Uterus (tissue), 4 donors: Measurements from ENCODE around the gene GPD1L. TPM values are rescaled to one million over a fixed set of nuclear protein-coding genes. Genes with fewer than 3 reads are reported as not detected.

ENCODE experiments used
- DNase-seq, 2 donors: peaks; one replicate each; pipeline ENCODE4 v3.0.0-alpha.2; 2019 to 2020
- H3K27ac ChIP-seq, 2 donors: fragments of 200-600 bp; sonication (generic); 1 replicate in 1 of 2; 2 replicates in 1 of 2; pipeline ENCODE4 v1.5.1; 2016 to 2018
- H3K27me3 ChIP-seq, 2 donors: fragments of 200-600 bp; sonication (generic); one replicate each; pipeline ENCODE4 v1.5.1; 2018 to 2019; ENCODE audit warnings: control low read depth in 1 of 2
- H3K36me3 ChIP-seq, 2 donors: fragments of 200-600 bp; sonication (generic); one replicate each; pipeline ENCODE4 v1.5.1; 2019; ENCODE audit warnings: control low read depth in 1 of 2
- H3K4me1 ChIP-seq, 2 donors: fragments of 200-600 bp; sonication (generic); one replicate each; pipeline ENCODE4 v1.5.1; 2018 to 2019; ENCODE audit warnings: control low read depth in 1 of 2
- H3K4me3 ChIP-seq, 2 donors: fragments of 200-600 bp; sonication (generic); 1 replicate in 1 of 2; 2 replicates in 1 of 2; pipeline ENCODE4 v1.5.1; 2018 to 2019; ENCODE audit warnings: mild to moderate bottlenecking in 1 of 2
- H3K9me3 ChIP-seq, 2 donors: fragments of 200-600 bp; sonication (generic); one replicate each; pipeline ENCODE4 v1.5.1; 2019; ENCODE audit warnings: control low read depth in 1 of 2
- POLR2A ChIP-seq, 2 donors: fragments of 450-650 bp; IDR thresholded peaks; one replicate each; pipeline ENCODE4 v1.6.1; 2016; ENCODE audit warnings: antibody characterized with exemption in 2 of 2, mild to moderate bottlenecking in 1 of 2, moderate library complexity in 1 of 2
- intact Hi-C: fragments of 100-400 bp; cut with DNase I; formaldehyde crosslinking; loops from one replicate; pipeline ENCODE4 v1.15.1; 2023; ENCODE audit warnings: low total_unique reads
- total RNA-seq, 4 donors: library from RNA; depleted of rRNA in 3 of 4; stranded (reverse); fragments of >200 nt in 3 of 4; gene quantifications; one replicate each; pipeline versions ENCODE4 v1.1.0 to v1.2.4, GENCODE V29; 2014 to 2023
- TF ChIP-seq, protein P1 (sequence below), 4 experiments: fragments of 200-600 bp in 2 of 4; fragments of 450-650 bp in 2 of 4; sonication (generic) in 2 of 4; IDR thresholded peaks; one replicate each; pipeline ENCODE4 v1.5.1; 2016 to 2019; ENCODE audit warnings: antibody characterized with exemption in 4 of 4, mild to moderate bottlenecking in 2 of 4, moderate library complexity in 1 of 4
- donor health status: DM: yes; HTN: yes; CAD: no.

Gene GPD1L
- total RNA-seq, 4 donors from 2014 or later, result 32.5 to 46.2 (median 41.1) TPM

DNA sequence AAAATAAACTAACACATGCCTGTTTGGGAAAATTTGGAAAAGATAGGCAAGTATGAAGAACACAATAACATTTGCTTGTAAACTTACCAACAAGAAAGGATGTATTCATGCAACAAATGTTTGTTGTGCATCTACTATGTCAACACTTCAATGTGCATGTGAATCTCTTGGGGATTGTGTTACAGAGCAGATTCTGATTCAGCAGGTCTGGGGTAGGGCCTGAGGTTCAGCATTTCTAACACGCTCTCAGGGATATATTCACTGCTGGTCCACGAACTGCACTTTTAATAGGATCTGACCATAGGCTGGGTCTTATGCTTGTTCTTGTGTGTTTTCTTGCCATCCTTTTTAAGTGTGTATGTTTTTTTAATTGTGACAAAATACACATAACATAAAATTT is 11.8 kb downstream of the GPD1L start:
- H3K4me3 ChIP-seq, result no peak overlapping the region
- H3K27ac ChIP-seq, result no peak overlapping the region
- H3K36me3 ChIP-seq, result no peaks in the 10 kb centered on the region
- intact Hi-C loops, result no loop called here
- DNase-seq, result no peak
- no peaks in the 10 kb centered on the region for H3K4me1 ChIP-seq
- no peak for TF ChIP-seq POLR2A (IDR thresholded peaks at IDR 0.05)
- TF ChIP-seq, protein P1, sequence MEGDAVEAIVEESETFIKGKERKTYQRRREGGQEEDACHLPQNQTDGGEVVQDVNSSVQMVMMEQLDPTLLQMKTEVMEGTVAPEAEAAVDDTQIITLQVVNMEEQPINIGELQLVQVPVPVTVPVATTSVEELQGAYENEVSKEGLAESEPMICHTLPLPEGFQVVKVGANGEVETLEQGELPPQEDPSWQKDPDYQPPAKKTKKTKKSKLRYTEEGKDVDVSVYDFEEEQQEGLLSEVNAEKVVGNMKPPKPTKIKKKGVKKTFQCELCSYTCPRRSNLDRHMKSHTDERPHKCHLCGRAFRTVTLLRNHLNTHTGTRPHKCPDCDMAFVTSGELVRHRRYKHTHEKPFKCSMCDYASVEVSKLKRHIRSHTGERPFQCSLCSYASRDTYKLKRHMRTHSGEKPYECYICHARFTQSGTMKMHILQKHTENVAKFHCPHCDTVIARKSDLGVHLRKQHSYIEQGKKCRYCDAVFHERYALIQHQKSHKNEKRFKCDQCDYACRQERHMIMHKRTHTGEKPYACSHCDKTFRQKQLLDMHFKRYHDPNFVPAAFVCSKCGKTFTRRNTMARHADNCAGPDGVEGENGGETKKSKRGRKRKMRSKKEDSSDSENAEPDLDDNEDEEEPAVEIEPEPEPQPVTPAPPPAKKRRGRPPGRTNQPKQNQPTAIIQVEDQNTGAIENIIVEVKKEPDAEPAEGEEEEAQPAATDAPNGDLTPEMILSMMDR (IDR thresholded peaks at IDR 0.05), result no peak
- H3K27me3 ChIP-seq, result no peaks in the 10 kb centered on the region
- no peaks in the 10 kb centered on the region for H3K9me3 ChIP-seq

DNA sequence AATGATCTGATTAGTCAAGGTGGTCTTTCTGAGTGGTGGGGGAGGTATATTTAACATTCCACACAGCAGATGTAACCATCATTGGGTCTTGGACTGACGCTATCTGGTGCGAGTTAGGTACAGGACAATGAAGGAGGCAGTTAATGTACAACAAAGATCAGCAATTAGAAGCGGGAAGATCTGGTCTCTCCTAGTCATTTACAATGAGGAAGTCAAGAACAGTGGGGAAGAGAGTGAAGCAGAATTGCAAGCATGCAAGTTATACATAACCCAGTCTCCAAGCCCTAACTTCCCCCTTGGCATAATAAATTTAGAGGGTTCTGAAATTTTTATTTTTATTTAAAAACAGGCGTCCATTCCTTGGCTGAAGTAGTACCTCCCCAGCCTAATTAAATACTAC is 14.1 kb downstream of the GPD1L start:
- H3K27ac ChIP-seq, result no peak overlapping the region
- no peak overlapping the region for H3K4me3 ChIP-seq
- intact Hi-C loops, result no loop called here
- no peaks in the 10 kb centered on the region for H3K4me1 ChIP-seq
- no peaks in the 10 kb centered on the region for H3K27me3 ChIP-seq
- DNase-seq, result no peak
- no peaks in the 10 kb centered on the region for H3K9me3 ChIP-seq
- H3K36me3 ChIP-seq, result no peaks in the 10 kb centered on the region
- TF ChIP-seq, protein P1 (IDR thresholded peaks at IDR 0.05), result no peak
- TF ChIP-seq POLR2A (IDR thresholded peaks at IDR 0.05), result no peak

DNA sequence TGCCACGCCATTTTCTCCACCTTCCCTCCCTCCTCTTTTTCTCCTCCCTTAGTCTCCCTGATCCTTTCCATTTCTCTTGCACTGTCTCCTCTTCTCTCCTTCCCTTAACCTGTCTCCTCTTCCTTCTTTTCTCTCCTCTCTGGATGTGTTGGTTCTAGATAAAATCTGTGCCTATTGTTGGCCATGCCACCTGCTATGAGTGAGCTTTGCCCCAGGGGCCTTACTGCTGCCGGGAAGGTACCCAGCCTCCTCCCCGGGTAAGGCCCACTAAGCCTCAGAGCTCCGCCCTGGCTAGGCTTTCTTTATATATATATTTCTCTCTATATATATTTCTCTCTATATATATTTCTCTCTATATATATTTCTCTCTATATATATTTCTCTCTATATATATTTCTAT is 14.7 kb downstream of the GPD1L start:
- no peaks in the 10 kb centered on the region for H3K36me3 ChIP-seq
- intact Hi-C loops, result no loop called here
- no peaks in the 10 kb centered on the region for H3K9me3 ChIP-seq
- H3K27ac ChIP-seq, result no peak overlapping the region
- no peaks in the 10 kb centered on the region for H3K27me3 ChIP-seq
- H3K4me1 ChIP-seq, result no peaks in the 10 kb centered on the region
- DNase-seq, result no peak
- no peak for TF ChIP-seq POLR2A (IDR thresholded peaks at IDR 0.05)
- TF ChIP-seq, protein P1 (IDR thresholded peaks at IDR 0.05), result no peak
- H3K4me3 ChIP-seq, result no peak overlapping the region

DNA sequence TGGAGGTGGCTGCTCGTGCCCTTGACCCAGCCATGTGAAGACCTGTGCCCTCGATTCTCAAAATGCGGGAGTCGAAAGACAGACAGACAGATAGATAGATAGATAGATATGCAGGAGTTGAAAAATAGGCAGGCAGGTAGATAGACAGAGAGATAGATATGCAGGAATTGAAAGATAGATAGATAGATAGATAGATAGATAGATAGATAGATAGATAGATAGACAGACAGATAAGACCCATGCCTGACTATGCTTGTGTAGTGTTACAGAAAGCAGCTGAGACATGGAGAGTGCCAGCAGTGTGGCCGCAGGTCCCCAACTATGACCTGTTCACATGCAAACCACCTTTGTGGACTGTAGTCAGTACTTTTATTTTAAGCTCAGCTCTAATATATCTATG is 17.2 kb downstream of the GPD1L start:
- Histone ChIP-seq H3K4me3 (no peak overlapping the region), H3K9me3 (no peaks in the 10 kb centered on the region), H3K27ac (no peak overlapping the region), H3K27me3 (no peaks in the 10 kb centered on the region), H3K4me1 (no peaks in the 10 kb centered on the region), H3K36me3 (no peaks in the 10 kb centered on the region)
- DNase-seq, result no peak
- intact Hi-C loops, result no loop called here
- TF ChIP-seq, protein P1 (IDR thresholded peaks at IDR 0.05), result no peak
- no peak for TF ChIP-seq POLR2A (IDR thresholded peaks at IDR 0.05)

DNA sequence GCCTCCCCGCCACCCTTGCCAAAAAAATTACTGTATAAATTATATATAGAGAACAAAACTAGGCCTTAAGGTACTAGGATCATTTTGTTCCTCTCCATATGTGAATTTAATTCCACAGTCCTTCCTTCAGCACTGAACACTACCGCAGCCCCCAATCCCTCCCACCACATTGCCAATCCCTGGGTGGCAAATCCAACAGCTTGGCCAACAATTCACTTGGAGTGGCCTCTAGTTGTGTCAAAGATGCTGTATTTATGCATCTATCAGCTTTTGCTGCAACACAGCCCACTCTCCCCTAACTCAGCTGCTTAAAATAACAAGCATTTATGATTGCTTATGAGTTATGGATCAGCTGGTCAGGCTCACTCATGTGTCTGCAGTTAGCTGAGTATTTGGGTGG is 18.6 kb downstream of the GPD1L start:
- intact Hi-C loops, result no loop called here
- Histone ChIP-seq H3K27ac (no peak overlapping the region), H3K9me3 (no peaks in the 10 kb centered on the region), H3K36me3 (no peaks in the 10 kb centered on the region), H3K4me1 (no peaks in the 10 kb centered on the region), H3K4me3 (no peak overlapping the region), H3K27me3 (no peaks in the 10 kb centered on the region)
- no peak for DNase-seq
- no peak for TF ChIP-seq POLR2A (IDR thresholded peaks at IDR 0.05)
- TF ChIP-seq, protein P1 (IDR thresholded peaks at IDR 0.05), result no peak
